SH-SY5Y (cell line): ENCODE results near the gene TMEM272.

Source experiments
- GATA2 ChIP-seq: IDR thresholded peaks from 2 replicates; pipeline ENCODE4 v1.6.1; 2011; ENCODE audit warnings: mild to moderate bottlenecking, low read depth, low read length
- GATA3 ChIP-seq: IDR thresholded peaks from 2 replicates; pipeline ENCODE4 v1.6.1; 2011; ENCODE audit warnings: low read depth, mild to moderate bottlenecking, low read length, moderate library complexity

GRCh38 chr13:51887468-51887867, 42.5 kb upstream of the TMEM272 start:
- TF ChIP-seq GATA2: no peak
- TF ChIP-seq GATA3: no peak
